GM21447 (cell line): ENCODE data around the gene FBXL16.
A peak's percentile ranks its signal among the peaks of the same experiment; 100 is the strongest.
"Not testable (repeated sequence)": the region's sequence is repeated elsewhere in the genome, so short reads cannot be mapped to it uniquely, and the experiment has no call there.

Experiments used
- ATAC-seq: cut with Tn5 transposase; IDR thresholded peaks from one replicate; pipeline ENCODE4 v1.9.1; 2021; ENCODE audit not compliant: unreplicated experiment

Gene FBXL16

DNA sequence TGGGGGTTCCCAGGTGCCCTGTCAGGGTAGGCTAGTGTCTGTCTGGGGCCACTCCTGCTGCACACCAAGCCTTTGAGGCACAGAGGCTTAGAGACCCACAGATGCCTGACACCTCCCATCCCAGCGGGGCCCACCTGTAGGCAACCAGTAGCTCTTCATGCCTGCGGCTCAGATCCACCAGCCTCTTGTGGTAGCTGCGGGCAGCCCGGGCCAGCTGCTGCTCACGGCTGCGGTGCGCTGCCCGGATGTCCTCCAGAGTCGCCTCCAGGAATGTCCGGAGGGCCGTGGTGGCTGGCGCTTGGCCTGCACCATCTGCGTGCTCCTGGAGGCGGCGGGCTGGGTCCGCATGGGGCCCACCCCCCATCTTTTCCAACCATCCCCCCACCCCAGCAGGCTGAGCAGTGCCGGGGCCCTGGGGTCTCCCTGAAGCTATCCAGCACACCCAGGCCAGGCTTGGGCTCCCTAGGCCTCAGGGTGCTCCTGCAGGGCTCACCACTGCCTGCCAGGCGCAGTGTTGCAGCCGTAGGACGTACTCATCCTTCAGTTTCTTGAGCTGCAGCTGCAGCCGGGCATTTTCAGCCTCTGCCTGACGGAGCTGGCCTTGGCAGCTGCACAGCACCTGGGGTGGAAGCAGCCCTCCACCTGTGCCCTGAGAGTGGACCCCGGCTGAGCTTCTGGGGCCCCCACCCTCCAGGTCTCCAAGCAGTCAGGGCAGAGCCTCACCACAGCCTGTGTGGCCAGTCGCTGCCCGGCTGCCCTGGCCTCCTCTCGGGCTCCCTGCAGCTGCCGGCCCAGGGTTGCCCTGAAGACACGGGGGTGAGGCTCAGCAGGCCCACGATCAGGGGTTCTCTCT, 18.8 kb upstream of the FBXL16 start:
- ATAC-seq = no peak

DNA sequence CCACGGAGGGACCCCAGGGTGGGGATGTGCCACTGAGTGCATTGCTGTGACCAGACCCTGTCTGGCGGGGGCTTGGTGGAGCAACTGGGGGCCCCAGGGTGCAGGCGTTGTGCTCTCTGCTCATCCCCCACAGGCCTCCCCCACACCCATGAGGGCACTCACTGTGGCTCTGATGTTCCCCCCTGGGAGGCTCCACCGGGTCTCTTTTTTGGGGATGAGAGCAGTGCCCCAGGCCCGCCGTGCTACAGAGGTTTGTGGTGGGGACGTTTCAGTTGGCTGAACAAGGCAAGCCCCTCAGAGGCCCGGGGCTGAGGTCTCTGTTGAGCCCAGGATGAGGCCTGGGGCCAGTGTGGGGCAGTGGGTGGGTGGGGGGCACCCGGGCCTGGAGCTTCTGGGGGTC, 18.1 kb upstream of the FBXL16 start:
- ATAC-seq = no peak

DNA sequence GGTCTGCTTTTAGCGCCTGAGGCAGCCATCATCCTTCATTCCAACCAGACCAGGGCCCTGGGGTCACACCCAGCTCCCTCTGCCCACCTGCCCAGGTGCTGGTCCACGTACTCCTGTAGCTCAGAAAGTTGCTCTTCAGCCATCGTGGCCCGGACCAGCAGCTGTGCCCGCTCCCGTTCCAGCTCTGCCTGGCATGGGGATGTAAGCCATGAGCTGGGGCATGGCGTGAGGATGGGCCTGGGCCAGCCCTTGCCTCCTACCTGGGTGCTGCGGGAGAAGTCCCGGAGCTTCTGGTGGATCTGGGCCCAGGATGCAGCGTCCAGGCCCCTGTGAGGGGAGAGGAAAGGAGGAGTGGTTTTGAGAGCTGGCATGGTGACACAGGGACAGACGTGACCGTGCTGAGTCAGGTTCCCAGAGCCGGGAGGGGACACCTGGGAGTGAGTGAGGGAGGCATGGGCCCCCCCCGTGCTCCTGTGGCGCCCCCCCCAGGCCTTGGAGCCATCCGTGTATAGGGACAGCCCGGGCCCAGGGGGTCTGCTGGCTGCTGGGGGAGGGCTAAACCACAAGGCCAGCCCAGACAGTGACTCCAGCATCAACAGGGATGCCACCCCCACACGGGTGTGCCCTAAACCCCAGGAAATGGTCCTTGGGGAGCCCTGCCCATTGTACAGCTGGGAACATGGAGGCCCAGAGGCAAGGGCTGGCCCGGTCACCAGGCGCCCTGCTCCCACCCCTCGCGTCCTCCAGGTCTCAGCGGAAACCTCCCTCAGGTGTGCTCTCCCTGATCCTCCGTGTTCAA, 17.4 kb upstream of the FBXL16 start:
- ATAC-seq = no peak

DNA sequence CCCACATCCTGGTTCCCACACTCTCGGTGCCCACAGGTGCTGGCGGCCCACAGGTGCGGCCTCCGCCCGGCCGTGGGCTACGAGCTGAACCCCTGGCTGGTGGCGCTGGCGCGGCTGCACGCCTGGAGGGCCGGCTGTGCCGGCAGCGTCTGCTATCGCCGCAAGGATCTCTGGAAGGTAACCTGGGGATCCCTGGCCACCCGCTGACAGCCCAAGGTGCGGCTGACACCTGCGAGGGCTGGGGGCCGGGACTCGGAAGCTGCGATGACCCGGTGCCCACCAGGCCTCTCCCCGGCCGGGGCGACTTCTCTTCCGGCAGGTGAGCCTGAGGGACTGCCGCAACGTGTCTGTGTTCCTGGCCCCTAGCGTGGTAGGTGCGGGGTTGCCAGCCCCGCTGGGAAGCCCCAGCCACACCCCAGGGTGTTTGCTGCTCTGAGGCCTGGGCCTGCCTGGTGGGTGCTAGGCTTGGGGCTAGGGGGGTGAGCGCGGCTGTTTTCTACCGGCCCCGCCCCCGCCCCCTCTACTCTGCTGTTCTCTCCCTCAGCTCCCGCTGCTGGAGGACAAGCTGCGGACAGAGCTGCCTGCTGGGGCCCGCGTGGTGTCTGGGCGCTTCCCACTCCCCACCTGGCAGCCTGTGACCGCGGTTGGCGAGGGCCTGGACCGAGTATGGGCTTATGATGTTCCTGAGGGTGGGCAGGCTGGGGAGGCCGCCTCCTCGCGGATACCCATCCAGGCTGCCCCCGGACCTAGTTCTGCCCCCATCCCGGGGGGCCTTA, 16.4 kb upstream of the FBXL16 start:
- ATAC-seq = no peak

DNA sequence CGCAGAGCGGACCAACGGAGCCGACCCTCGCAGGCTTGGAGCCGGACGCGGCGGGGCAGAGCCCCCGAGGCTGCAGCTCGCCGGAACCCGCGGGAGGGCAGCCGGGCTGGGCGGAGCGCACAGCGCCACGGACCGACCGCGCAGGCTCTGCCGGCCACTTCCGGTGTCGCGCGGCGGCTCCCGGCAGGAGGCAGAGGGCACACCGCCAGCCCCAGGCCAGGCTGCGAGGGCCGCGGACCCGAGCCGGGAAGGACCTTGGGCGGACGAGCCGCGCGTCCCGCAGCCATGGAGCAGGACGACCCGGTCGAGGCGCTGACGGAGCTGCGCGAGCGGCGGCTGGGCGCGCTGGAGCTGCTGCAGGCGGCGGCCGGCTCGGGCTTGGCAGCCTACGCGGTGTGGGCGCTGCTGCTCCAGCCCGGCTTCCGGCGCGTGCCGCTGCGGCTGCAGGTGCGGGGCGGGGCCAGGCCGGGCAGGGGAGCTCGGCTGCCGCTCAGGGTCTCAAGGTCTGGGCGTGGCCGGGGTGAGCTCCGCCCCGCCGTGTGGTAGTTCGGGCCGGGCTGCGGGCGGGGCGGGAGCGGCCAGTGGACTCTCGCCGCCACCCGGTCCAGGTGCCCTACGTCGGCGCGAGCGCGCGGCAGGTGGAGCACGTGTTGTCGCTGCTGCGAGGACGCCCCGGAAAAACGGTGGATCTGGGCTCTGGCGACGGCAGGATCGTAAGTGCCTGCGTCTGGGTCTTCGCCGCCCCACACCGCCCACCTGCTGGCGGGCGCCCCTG, 15.6 kb upstream of the FBXL16 start, which contains the start of gene ANTKMT:
Gene ANTKMT, plus strand, starts transcription at position 157 of the 775 bp plus-strand sequence. Its CDS starts 129 bp downstream, at position 286.
- ATAC-seq = peak; percentile 56

DNA sequence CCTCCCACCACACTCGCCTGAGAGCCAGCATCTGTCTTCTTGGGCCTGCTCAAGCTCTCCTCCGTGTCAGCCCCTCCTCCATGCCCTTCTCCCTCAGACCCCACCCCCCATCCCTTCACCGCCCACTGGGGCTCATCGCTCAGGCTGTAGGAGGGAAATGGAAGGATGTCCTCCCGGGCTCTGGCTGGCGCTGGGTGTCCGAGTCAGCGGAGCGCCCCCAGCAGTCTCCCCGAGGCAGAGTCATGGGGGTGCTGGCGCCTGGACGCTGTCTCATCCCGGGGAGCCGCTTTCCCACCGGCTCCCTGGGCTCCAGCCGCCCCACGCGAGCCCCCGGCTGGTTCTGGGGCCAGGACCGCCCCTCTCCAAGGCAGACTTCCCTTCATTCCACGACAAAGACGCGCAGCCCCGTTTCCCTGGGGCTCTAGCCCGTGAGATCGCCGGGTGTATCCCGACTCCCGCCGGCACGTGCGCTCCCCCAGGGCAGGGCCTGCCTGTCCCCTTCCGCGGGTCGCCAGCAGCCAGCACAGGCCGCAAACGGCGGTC, 14.9 kb upstream of the FBXL16 start:
- ATAC-seq = peak; percentile 29

DNA sequence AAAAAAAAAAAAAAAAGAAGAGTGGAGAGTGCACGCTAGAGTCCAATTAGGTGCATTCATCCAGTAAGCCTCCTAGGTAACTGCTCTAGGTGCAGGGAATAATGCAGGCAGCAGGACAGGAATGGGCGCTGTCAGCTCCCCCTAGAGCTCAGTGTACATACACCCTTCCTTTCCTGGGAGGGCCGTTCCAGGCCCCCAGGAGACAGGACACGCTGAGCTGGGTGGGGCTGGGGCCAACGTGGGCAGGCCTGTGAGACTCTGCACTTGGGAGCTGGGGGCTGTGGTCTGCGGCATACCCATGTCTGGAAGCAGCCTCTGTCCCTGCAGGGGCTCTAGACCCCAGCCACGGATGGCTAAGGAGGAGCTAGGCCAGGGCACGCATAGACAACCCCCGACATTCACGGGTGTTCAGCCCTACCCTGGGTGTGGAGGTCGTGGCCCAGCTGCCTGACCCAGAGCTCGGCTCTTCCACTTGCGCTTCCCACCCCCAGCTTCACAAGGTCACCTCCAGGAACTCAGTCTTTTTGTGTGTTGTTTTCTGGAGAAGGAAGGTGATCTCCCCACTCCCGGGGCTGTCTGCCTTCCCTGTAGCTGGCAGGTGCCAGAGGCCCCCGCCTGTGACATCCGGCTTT, 14.3 kb upstream of the FBXL16 start:
- ATAC-seq = no peak

DNA sequence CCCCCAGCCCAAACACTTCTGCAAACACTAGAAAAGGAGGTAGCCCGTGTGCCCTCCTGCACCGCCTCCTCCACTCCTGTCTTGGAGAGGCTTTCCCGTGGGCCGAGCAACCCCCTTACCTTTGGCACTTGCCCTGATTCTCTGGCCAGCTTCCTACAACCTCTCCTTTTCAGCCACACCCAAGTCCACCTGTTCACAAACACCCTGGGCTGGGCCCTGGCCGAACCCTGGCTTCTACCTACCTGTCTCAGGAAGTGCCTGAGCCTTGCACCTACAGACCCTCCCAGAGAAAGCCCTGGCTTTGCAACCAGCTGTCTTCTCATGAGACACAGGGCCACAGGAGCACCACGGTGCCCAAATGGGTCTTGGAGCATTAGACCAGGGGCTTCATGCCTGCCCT, 13.3 kb upstream of the FBXL16 start:
- ATAC-seq = no peak

DNA sequence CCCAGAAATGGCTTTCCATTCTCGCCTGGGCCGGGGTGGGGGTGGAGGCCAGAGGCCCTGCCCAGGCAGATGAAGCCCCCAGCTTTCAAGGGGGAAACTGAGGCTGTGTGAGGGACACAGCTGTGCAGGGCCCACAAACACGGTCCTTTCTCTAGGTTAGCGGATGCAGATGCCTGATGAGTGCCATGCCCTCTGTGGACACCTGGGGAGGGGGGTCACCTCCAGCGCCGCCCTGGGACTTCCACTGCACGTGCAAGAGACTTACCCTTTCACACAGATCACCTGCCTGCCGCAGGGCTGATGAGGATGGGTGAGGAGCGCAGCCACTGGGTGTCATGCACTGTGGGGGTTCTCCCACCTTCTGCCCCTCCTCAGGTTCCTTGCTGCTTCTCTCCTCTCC, 12.8 kb upstream of the FBXL16 start:
- no peak for ATAC-seq

DNA sequence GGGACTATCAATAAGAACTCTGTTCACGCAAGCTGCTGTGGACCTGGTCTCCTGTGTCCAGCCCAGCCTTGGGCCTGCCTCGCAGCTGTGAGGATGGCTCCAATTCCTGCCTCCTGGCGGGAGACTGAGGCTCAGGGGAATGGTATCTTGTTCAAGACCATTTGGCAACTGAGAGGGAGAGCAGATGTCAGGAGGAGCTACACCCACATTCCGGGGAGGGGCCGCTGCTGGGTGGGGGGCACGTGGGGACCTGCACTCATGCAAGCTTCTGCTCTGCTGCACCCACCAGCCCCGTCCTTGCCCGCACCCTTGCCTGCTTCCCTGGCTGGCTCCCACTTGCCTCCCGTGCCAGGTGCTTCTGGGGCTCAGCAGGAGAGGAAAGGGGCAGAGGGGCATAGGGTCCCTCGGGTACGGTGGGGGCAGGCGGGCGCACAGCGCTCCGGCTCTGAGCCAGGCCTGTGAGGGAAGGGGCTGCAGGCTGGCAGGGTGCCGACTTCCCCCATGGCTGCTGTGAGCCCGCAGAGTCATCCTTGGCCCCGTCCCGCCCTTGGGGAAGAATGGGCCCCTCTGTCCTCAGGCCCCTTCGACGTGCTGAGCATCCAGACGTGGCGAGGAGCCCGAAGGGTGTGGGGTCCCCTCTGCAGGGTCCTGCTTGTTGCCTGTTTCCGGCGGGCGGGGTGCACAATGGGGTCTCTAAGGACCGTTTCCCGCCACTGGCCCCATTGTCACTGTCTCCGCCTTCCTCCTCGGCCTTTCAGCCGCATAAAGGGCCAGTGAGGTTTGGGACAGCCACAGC, 12.0 kb upstream of the FBXL16 start:
- no peak for ATAC-seq

DNA sequence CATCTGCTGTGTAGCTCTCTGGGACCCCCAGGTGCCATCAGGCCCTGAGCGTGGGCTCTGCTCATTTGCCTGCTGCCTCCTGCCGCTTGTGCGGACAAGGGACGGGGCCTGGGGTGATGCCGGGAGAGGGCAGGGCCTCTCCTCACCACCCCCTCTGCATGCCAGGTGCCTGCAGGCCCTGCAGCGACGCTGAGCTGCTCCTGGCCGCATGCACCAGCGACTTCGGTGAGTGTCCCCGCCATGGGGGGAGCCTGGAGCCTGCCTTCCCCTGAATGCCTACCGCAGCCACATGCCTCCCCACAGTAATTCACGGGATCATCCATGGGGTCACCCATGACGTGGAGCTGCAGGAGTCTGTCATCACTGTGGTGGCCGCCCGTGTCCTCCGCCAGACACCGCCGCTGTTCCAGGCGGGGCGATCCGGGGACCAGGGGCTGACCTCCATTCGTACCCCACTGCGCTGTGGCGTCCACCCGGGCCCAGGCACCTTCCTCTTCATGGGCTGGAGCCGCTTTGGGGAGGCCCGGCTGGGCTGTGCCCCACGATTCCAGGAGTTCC, 11.2 kb upstream of the FBXL16 start:
- ATAC-seq = no peak

DNA sequence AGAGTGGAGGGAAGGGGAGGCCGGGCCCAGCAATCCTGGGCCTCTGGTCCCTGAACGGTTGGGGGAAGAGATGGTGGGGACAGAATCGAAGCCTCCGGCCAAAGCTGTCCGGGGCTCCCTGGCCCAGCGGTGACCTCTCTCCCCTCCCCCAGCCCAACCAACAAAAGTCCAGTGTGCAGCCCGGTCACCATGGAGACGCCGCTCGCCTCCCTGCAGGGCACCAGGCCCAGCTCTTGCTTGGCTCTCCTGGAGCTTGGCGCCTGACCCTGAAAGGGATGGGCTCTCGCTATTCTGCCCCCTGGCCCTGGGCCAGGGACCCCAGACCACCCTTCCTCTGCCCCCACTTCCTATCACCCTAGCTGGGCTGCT, 10.6 kb upstream of the FBXL16 start:
- no peak for ATAC-seq

DNA sequence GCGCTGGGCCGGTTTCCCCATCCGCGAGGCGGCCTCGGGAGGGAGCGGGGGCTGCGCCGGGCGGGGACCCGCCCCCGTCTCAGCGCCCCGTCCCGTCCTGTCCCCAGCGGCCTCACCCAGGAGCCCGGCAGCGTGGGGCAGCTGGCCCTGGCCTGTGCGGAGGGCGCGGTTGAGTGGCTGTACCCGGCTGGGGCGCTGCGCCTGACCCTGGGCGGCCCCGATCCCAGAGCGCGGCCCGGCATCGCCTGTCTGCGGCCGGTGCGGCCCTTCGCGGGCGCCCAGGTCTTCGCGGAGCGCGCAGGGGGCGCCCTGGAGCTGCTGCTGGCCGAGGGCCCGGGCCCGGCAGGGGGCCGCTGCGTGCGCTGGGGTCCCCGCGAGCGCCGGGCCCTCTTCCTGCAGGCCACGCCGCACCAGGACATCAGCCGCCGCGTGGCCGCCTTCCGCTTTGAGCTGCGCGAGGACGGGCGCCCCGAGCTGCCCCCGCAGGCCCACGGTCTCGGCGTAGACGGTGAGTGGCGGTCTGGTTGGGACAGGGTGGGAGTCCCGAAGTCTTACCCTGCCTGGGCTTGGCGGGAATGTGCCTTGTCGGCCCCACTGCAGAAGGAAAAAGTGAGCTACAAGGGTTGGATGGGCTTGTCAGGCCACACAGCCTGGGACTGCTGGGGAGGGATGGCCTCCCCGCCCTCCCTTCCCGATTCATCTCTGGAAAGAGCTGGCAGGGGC, 10.0 kb upstream of the FBXL16 start:
- ATAC-seq = no peak

DNA sequence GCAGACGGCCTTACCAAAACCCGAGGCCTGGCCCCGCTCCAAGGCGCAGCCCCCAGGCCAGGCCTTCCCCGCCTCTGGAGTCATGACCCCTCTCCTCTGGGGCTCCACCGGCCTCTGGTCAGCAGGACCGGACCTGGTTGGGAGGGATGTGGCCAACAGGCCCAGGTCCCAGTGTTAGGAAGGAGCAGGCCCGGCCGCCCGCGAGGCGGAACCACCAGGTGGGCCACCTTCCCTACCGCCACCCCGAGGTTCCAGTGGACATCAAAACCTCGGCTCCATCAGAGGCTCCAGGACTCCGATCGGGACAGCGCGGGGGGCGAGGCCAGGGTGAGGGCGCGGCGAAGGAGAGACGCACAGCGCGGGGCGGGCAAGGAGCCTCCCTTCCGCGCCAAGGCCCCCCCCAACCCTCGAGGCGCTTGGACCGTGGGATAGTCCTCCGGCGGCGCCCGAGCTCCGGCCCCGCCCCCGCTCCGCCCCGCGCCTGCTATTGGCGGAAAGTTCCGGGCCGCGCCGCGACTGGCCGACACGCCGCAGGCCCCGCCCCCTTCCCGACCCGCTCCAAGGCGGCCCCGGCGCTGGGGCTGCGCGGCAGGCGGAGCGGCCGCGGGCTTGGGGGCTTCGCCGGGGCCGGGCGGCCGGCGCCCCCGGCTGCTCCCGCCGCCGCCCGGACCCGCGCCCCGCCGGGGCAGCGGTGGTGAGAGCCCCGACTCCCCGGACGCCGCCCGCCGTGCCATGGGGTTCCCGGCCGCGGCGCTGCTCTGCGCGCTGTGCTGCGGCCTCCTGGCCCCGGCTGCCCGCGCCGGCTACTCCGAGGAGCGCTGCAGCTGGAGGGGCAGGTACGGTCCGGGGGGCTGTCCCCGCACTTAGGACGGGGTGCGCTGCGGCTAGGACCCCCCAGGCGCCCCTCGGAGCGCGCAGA, 9.2 kb upstream of the FBXL16 start, which contains the start of gene METRN:
Gene METRN, plus strand, starts transcription at position 561 of the 919 bp plus-strand sequence. Its CDS starts 172 bp downstream, at position 733.
- peak; percentile 67 for ATAC-seq

DNA sequence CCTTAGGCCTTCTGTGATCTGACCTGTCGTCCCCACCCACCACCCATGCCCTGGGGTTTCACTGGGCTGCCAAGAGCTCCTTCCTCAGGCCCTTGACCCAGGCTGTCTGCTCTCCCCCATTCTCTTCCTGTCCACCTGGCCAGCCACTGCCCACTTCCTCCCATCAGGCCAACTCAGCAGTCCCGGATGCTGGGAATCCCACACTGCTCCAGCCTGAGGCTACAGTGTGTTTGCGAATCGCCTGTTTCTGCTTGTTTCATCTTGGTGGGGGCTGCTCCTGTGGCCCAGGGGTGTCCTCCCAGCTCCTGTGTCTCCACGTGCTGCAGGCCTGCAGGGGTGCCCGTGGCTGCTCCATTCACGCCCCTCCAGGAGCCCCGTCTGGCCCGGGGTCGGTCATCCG, 8.5 kb upstream of the FBXL16 start:
- no peak for ATAC-seq

DNA sequence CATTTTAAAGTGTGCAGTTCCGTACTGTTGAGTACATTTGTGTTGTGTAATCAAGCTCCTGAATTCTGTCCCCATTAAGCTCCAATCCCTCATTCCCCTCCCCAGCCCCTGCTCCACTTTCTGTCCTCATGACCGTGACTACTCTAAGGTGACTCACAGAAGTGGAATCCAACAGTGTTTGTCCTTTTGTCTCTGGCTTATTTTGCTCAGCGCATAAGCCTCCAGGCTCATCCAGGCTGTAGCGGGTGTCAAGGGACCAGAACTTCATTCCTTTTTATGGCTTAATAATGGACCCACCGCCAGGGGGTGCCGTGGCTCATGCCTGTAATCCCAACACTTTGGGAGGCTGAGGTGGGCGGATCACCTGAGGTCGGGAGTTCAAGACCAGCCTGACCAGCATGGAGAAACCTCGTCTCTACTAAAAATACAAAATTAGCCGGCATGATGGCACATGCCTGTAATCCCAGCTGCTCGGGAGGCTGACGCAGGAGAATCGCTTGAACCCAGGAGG, 7.2 kb upstream of the FBXL16 start:
- not testable (repeated sequence) for ATAC-seq
